ENCODE results near the gene FAM170B.

GRCh38 chr10:49133706-49134248, at the start of gene FAM170B:
- TF ChIP-seq CTCF (conservative IDR thresholded peaks at IDR 0.05) (no peak), EZH2 (IDR thresholded peaks at IDR 0.05; ENCODE audit: low read depth) (no peak)
